ENCODE results near the gene SIX5.

The SIX5 gene

GRCh38 chr19:45780448-45781213, 11.6 kb upstream of the SIX5 start:
- DNase-seq (ENCODE audit: extremely low read depth, low read depth), result no peak
- no peak for TF ChIP-seq CTCF (IDR thresholded peaks at IDR 0.05; ENCODE audit: low read depth, low read length, missing control alignments)
- H3K4me3 ChIP-seq (replicated peaks; ENCODE audit: low read depth, low read length), result no peak overlapping the region

DNA sequence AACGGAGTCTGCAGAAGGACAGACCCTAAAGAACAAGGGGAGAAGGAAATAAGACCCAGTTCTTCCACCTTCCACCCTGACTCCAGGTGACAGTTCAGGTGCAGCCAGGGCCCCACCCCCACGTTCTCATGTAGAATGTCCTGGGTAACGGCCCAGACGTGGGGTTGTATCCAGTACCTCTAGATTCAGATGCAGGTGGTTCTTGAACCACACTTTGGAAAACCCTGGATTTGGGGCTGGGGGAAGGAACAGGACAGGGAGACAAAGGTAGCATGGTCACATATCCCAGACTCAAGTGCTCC, 11.0 kb upstream of the SIX5 start:
- H3K4me3 ChIP-seq (replicated peaks; ENCODE audit: low read depth, low read length), result no peak overlapping the region
- DNase-seq (ENCODE audit: extremely low read depth, low read depth), result no peak
- no peak for TF ChIP-seq CTCF (IDR thresholded peaks at IDR 0.05; ENCODE audit: low read depth, low read length, missing control alignments)

- H3K4me3 ChIP-seq (replicated peaks; ENCODE audit: low read depth, low read length), result no peak overlapping the region
- peak; percentile 16 for TF ChIP-seq CTCF (IDR thresholded peaks at IDR 0.05; ENCODE audit: low read depth, low read length, missing control alignments)
- no peak for DNase-seq (ENCODE audit: extremely low read depth, low read depth)
Measured at GRCh38 chr19:45779231-45780145, 10.4 kb upstream of the SIX5 start.

- no peak for DNase-seq (ENCODE audit: extremely low read depth, low read depth)
- TF ChIP-seq CTCF (IDR thresholded peaks at IDR 0.05; ENCODE audit: low read depth, low read length, missing control alignments), result no peak
- H3K4me3 ChIP-seq (replicated peaks; ENCODE audit: low read depth, low read length), result no peak overlapping the region
Measured at GRCh38 chr19:45778010-45778661, 9.1 kb upstream of the SIX5 start.

- no peak overlapping the region for H3K4me3 ChIP-seq (replicated peaks; ENCODE audit: low read depth, low read length)
- DNase-seq (ENCODE audit: extremely low read depth, low read depth), result no peak
- no peak for TF ChIP-seq CTCF (IDR thresholded peaks at IDR 0.05; ENCODE audit: low read depth, low read length, missing control alignments)
Measured at GRCh38 chr19:45777395-45777961, 8.4 kb upstream of the SIX5 start.

GRCh38 chr19:45774765-45775164, 5.7 kb upstream of the SIX5 start:
- no peak overlapping the region for H3K4me3 ChIP-seq (replicated peaks; ENCODE audit: low read depth, low read length)
- TF ChIP-seq CTCF (IDR thresholded peaks at IDR 0.05; ENCODE audit: low read depth, low read length, missing control alignments), result no peak
- DNase-seq (ENCODE audit: extremely low read depth, low read depth), result no peak
